NCI-H1048 (cell line): ENCODE data around the gene C20orf141.
"Not testable (repeated sequence)": the region's sequence is repeated elsewhere in the genome, so short reads cannot be mapped to it uniquely, and the experiment has no call there.

ENCODE experiments used
- DNase-seq: peaks from one replicate; lab custom pipeline; 2025; lab: John Stamatoyannopoulos, UW

Gene C20orf141, protein sequence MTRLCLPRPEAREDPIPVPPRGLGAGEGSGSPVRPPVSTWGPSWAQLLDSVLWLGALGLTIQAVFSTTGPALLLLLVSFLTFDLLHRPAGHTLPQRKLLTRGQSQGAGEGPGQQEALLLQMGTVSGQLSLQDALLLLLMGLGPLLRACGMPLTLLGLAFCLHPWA

DNA sequence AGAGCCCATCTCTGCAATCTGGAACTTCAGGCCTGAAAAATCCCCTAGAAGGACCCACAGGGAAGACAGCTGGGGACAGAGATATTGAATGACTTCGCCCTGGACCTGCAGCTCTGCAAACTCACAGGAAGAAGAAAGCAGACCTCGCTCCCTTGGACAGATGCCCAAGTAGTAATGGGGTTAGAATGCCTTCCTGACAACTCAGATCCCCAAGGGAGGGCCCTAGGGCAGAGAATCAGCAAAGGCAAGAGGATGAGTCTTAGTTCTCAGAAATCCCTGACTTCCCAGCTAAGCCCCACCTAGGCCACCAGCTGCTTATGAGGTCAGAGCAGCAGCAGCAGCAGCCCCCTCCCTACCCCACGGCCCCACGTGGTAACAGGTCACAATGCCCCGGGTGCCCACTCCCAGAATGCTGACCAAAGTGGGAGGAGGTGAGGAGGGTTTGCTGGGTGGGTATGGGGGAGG is at the start of gene C20orf141:
C20orf141 (plus strand) TSS at position 401 of the 465 bp plus-strand sequence. CDS start 198 bp downstream, outside the sequence.
- DNase-seq: no peak

DNA sequence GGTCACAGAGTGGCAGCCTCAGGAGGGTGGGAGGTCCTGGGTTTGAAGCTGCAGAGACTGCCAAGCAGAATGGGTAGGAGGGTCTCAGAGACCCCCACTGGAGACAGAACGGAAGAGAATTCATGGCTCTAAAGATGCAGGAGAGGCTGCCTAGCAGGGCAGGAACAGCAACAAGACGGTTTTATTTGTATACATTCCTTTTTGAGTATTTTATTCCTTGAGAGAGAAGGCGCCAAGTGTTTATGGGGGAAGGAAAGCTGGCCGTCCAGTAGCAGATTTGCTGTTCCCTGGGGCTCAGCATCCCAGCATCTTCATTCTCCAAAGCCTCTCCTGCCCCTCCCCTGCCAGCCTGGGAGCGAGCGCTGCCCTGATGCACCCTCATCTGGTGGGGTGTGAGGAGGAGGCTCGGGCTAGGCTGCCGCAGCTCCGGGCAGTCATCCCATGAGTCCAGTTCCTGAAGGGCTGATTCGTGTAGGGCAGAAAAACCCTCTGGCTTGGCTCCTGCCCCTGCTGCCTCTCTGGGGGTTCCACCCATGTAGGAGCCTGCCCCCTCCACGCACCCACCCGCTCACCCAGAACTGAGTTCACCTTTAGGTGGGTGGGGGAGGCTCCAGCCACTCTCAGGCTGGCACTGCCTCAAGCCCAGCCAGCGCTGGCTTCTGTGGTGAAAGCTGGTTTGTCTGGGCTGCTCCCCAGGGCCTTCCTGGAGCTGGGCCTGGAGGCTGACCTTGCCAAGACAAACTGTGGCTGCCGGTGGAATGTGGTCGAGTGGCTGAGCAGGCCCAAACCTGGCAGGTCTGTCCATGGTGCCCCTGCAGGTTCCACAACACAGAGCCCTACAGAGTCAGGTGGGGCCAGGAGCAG is 46.8 kb upstream of the C20orf141 start:
- DNase-seq: no peak

DNA sequence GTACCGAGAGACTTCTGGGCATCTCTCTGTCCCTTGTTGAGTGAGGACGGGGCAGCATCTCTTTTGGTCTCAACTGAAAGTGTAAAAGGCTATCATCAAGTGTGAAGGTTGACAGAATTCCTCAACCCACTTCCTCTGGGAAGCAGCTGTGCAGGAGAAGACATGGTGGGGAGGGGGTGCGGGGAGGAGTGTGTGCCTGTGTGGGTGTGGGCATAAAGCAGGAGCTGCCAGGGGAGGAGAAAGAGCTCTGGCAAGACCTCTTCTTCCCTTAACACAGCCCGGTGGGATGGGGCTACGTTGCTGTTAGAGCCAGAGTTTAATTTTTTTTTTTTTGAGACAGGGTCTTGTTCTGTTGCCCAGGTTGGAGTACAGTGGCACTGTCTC is 46.2 kb upstream of the C20orf141 start:
- DNase-seq: no peak

DNA sequence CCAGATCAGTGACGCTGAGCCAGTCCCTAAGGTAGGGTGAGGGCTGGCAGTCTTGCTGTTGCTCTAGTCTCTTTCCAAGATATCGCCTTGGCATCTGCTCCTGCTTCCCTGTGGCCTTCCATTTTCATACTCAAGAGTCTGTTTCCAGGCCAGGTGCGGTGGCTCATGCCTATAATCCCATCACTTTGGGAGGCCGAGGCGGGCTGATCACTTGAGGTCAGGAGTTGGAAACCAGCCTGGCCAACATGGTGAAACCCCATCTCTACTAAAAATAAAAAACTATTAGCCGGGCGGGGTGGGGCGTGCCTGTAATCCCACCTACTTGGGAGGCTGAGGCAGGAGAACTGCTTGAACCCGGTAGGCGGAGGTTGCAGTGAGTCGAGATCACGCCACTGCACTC is 44.7 kb upstream of the C20orf141 start:
- DNase-seq: not testable (repeated sequence)

DNA sequence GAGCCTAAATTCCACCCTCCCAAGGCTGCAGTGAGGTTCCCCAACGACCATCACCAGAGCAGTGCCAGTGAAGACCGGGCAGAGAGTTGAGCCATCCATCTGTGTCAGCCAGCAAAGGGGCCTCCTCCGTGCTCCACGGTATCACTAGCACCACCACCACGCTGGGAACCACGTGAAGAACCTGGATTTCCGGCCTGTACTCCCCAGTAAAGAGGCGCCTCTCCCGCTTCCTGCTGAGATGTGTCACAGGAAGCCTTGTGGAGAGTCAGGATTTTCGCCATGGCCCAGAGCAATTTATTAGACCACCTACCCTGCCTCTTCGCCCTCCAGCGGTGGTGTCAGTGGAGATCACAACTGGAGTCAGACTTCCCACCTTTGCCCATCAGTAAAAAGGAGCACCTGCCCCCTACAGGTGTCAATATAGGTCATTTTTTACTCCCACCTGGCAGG is 43.1 kb upstream of the C20orf141 start:
- no peak for DNase-seq

DNA sequence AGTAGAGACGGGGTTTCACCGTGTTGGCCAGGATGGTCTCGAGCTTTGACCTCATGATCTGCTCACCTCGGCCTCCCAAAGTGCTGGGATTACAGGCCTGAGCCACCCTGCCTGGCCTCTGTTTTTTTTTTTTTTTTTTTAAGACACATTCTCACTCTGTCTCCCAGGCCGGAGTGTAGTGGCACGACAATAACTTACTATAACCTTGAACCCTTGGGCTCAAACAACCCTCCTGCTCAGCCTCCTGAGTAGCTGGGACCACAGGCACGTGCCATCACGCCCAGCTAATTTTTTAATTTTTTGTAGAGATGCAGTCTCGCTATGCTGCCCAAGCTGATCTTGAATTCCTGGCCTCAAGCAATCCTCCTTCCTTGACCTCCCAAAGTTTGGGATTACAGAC is 41.0 kb upstream of the C20orf141 start:
- DNase-seq: no peak

DNA sequence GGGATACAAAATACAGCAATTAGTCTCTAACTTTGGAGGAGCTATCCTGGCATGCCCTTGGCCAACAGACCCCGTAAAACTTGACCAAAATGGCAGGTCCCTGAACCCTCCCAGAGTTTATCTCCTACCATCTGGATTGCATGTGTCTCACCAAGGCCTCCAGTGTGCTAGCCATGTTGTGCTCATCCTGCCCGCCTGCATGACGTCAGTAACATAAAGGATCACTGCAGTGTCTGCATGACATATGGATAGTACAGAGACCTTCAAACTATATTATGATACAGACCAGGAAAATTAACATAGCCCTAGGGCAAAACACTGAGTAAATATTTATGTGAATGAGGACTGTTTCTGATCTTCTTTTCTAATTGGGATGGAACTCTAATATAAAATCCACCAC is 39.6 kb upstream of the C20orf141 start:
- DNase-seq: no peak

DNA sequence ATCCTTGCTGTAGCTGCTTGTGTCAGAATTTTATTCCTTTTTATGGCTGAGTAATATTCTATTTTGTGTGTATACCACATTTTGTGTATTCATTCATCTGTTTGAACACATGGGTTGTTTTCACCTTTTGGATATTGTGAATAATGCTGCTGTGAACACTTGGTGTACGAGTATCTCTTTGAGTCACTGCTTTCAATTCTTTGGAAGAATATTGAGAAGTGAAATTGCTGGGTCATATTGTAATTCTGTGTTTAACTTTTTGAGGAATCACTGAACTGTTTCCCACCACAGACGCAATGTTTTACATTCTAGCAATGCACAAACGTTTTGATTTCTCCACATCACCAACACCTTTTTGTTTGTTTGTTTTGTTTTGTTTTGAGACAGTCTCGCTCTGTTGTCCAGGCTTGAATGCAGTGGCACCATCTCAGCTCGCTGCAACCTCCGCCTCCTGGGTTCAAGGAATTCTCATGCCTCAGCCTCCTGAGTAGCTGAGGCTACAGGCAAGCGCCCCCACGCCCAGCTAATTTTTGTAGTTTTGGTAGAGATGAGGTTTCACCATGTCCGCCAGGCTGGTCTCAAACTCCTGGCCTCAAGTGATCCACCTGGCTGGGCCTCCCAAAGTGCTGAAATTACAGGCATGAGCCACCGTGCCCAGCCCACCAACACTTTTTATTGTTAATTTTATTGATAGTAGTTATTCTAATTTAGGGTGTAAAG is 36.0 kb upstream of the C20orf141 start:
- no peak for DNase-seq

DNA sequence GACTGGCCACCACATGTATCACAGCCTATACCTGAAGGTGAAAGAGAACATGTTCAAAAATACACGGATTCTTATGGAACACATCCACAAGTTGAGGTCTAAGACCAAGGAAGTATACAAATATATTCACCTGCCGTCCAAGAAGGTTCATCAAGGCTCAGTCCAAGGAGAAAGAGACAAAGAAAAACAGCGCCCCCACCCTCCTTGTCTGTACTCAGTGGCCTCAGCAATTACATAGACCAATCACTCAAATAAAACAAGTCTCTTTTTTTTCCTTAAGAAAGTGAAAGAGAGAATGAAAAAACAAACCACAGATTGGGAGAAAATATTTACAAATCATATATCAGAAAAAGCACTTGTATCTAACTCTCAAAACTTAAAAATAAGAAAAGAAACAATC is 33.8 kb upstream of the C20orf141 start:
- no peak for DNase-seq

DNA sequence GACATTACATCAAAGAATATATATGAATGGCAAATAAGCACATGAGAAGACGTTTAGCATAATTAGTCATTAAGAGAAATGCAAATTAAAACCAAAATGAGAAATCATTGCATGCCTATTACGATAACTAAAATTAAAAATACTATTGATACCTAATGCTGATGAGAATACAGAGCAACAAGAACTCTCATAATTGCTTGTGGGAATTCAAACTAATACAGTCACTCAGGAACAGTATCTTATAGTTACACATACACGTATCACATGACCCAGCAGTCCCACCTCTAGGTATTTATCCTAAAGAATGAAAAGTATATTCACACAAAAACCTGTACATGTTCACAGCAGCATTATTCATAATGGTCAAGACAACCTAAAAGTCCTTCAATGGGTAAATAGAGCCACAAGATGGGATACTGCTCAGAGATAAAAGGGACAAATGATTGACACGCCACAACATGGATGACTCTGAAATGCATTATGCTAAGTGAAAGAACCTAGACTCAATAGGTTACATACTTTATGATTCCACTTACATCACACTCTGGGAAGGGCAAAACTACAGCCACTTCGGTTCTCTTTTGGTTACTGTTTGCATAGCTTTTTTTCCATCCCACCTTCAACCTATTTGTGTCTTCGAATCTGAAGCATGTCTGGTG is 30.8 kb upstream of the C20orf141 start:
- no peak for DNase-seq

DNA sequence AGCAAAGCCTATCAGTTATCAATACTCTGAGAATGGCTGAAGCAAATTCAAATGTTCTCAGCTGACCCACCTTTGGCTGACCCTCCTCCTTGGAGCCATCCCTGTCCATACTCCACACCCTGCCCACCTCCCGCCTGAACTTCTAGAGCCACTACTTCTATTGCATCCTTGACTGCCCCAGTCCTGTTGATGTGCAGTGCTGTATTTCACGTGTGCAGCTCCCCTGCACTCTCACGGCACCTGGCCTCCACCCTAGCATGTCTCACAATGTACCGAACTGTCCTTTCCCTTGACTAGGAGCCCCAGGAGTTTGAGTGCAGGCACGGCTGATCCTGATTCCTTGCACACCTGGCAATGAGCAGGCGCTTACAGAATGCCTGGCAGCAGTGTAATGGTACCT is 21.3 kb upstream of the C20orf141 start:
- no peak for DNase-seq

DNA sequence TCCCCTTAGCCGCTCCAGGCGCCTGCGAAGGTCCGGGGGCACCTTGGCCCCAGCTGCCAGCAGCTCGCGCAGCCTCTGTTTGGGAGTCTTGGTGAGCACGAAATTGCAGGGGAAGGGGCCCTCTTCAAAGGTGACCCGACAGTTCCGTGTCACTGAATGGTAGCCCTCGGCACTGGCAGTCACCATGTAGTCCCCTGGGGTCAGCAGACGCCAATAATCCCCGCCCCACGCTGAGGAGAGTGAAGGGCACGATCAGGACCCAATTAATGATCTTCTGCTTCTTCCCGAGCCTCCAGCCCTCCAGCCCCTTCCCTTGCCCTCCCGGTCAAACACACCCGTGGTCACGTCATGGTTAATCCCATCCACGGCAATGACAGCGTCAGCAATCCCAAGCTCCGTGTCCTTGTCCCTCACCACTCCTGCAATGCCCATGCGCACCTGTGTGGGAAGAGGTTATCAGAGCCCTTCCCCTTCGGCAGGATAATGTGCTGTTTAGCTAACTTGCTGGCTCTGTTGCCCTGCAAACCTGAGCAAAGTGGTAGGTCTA is 20.5 kb upstream of the C20orf141 start:
- no peak for DNase-seq

DNA sequence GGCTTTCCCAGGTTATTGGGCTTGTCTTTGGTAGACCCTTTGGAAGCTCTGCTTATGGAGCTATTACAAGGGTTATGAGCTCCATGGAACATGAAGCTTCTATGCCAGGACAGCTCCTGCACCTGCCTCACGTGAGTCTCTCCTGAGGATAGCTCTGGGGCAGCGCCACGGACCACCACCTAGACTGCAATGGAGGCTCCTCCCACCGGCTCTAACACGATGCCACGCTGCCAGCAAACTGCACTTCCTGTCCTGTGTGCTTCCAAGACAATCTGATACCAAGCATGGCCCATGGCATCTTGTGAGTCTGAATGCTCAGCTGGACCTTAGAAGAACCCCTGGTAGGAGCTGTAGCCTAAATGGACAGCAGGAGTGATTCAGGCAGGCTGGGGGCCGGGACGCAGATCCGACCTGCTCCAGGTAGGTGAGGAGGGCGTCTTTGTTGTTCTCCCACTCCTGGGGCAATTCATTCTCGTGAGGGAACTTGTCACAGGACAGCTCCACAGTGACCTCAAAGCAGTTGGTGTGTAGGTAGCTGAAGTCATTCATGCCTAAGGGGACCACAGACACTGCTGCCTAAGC is 19.8 kb upstream of the C20orf141 start:
- DNase-seq: no peak

DNA sequence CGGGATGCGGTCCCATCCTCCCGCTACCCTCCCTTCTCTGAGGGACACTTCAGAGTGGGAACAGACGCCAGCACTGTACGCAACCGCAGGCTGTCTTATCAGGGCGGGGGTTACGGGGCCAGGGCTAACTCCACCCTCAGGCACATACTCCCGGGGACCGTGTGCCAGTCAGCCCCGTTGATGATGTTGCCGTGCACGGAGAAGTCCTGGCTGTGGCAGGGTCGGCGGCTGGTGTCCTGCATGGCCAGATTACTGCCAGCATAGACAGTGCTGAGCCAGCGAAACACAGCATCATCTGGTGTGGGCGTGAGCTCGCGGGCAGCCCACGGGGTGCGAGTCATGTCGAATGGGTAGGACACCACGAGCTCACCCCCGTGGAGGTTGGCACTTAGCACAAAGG is 19.3 kb upstream of the C20orf141 start:
- no peak for DNase-seq

DNA sequence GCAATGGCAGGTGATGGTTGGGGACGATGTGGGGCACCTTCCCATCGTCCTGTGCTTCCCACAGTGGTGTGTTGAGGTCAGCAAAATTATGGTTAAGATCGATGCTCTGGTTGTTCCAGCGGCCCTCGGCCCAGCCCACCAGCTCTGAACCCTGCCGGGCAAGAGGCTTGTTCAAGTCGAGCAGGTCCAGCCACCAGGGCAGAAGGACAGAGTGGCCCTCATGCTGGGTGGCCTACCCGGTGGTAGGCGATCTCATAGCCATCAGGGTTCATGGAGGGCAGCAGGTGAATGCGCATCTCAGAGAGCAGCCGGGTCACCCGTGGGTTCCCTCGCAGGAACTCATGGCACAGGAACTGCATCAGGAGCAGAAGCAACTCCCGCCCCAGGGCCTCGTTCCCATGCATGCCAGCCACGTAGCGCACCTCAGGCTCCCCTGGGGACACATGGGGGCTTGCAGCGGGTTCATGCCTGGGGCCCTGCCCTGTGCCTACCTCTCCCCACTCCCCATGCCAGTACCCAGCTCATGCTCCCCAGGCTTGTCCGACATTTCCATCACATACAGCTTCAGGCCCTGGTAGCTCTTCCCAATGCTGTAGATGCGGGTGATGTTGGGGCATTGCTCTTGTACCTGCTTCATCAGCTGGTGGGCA is 18.7 kb upstream of the C20orf141 start:
- no peak for DNase-seq

DNA sequence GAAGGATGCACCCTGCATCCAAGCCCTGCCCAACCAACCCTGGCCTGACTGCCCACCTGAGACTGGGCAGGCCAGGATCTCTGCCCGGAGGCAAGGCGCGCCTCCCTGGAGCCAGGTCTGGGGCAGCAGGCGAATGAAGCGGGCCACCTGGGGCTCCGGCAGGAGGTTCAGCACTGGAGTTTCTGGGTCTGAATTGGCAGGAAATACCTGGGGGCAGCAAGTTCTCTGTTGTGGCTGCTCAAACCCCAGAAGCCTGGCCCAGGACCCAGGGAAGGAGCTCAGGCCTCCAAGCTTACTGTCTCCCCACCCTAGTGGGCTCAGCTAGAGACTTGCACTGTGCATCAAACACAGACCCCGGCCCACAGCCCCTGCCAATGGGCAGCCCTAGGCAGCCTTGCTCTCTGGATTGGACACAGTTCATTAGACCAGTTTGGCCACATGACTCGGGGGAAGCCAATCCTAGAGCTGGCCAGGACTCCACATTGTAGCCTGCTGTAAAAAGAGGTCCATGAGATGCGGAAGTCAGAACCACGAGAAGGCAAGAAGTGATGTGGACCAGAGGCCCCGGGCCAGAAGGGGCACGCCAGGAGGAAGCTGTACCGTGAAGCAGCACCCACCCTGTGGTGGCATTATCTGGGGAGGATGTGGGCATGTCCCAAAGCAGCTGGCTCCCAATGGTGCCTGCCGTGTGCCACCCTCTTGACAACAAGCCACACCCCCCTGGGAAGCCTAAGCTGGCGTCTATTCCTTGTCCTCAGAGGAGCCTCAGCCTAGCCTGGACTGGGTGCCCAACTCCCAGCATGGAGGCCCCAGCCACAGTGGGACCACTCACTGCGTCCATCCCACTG is 17.4 kb upstream of the C20orf141 start:
- no peak for DNase-seq

DNA sequence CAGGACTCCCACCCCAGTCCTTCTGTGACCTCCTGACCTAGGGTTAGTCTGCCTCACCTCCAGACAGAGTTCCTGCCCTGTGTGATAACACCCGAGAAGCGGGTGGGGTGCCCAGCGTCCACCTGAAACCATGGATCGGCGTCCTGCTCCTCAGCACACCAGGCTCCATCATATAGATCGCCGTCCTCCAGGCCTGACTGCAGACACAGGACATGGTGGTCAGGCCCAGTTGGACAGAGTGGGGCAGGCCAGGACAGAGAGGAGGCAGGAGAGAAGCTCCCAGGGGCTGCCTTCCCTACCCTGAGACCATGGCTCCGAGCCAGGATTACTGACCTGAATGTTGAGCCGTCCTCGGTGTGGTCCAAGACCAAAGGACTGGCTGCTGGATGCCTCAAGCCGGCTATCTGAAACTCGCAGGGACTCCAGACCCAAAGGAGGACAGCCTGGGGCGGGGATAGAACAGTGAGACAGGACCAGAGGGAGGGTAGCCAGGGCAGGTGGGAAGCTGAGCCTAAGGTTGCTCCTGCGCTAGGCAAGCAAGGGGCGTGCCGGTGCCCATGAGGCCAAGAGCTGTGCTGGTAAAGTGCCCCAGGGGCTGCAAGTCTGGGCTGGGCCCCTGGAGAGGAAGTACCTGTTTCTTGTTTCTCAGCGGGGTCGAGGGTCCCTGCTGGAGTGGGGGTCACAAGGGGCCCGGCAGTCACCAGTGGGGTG is 16.5 kb upstream of the C20orf141 start:
- DNase-seq: no peak

DNA sequence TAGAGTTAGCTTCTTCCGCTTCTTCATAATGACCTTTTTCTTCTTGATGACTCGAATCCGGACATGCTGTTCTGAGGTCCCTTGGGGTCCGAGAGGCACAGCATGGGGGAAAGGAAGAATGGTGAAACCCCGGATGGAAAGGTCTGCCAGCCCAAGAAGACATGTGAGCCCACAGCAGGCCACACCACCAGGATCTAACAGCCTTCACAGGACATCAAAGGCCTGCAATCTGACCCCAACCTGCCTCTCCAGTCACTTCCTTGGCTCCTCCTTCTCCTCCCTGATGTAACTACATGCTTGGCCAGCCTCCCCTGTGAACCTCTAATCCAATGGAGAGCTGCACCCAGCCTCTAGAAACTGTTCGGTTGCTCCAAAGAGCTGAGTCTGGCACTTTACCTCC is 16.0 kb upstream of the C20orf141 start:
- DNase-seq: no peak

DNA sequence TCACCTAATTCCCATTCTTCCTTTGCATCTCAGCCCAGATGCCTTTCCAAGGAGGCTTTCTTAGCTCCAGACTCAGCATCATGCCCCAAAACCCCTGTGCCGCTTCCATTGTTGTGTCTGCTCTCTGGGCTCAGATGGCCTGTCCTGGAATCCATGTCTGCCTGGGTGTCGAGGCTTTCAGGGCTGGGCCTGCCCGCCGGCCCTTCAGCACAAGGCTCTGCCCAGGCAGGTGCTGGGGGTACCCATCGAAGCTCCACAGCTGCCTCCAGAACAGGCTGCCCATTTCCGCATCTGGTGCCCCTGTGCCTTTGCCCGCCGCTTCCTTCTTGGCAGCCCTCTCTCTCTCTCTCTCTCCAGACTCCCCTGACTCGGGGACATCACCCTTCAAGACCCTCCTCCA is 15.5 kb upstream of the C20orf141 start:
- DNase-seq: no peak
